Psoas muscle (tissue), 8 donors: Measurements from ENCODE around the gene QRFP. TPM values are rescaled to one million over a fixed set of nuclear protein-coding genes. Genes with fewer than 3 reads are reported as not detected.

ENCODE experiments used
- ATAC-seq, 4 donors: fragments of 200-7000 bp; cut with Tn5 transposase; one replicate each; pipeline ENCODE4 v1.9.1; 2020; ENCODE audit warnings: moderate library complexity in 3 of 4, mild to moderate bottlenecking in 2 of 4
- DNase-seq, 2 donors: peaks; one replicate each; pipeline ENCODE4 v3.0.0-alpha.2; 2020
- H3K27ac ChIP-seq: fragments of 200-600 bp; one replicate; pipeline ENCODE4 v1.8.0; 2022
- H3K27me3 ChIP-seq, 3 donors: fragments of 200-600 bp in 1 of 3; one replicate each; pipeline versions ENCODE4 v1.6.1 to v1.8.0; 2013 to 2022; ENCODE audit warnings: low read length in 2 of 3, mild to moderate bottlenecking in 2 of 3, moderate library complexity in 1 of 3; ENCODE audit not compliant: insufficient read depth in 3 of 3
- H3K36me3 ChIP-seq, 2 donors: fragments of 200-600 bp in 1 of 2; one replicate each; pipeline versions ENCODE4 v1.6.1 to v1.8.0; 2013 to 2022; ENCODE audit warnings: low read depth in 1 of 2, mild to moderate bottlenecking in 1 of 2, moderate library complexity in 1 of 2; ENCODE audit not compliant: insufficient read depth in 1 of 2
- H3K4me1 ChIP-seq: fragments of 200-600 bp; one replicate; pipeline ENCODE4 v1.8.0; 2022
- H3K4me3 ChIP-seq: fragments of 200-600 bp; one replicate; pipeline ENCODE4 v1.8.0; 2022; ENCODE audit warnings: mild to moderate bottlenecking
- H3K9me3 ChIP-seq: fragments of 200-600 bp; one replicate; pipeline ENCODE4 v1.8.0; 2022
- WGBS, 3 donors: extraction: QIAGEN DNeasy Blood & Tissue Kit; methylation state at CpG; one replicate each; pipeline versions ENCODE4 v1.1.6 to v1.1.7; 2013; 5-methylcytosine and 5-hydroxymethylcytosine counted together
- intact Hi-C, 2 donors: fragments of 100-400 bp; cut with DNase I; formaldehyde crosslinking; loops; one replicate each; pipeline versions ENCODE4 v1.11.0 to v1.14.2; 2022
- polyA plus RNA-seq, 3 donors: library from polyadenylated mRNA; stranded (reverse); fragments of 200-250 nt; gene quantifications; one replicate each; pipeline ENCODE4 v1.2.3, GENCODE V29; 2013
- total RNA-seq, 4 donors: library from RNA; stranded (reverse); fragmentation: NEBNext Ultra II Directional in 2 of 4; extraction: Animal tissue kit (Norgen Biotek cat#: 25700) in 2 of 4; gene quantifications; one replicate each; pipeline versions ENCODE4 v1.2.1 to v1.2.4, GENCODE V29; 2021 to 2023
- TF ChIP-seq, protein P1 (sequence below): fragments of 200-600 bp; IDR thresholded peaks from one replicate; pipeline ENCODE4 v1.8.0; 2022; ENCODE audit warnings: antibody characterized with exemption
- donor health status: healthy with polysubstance abuse.
- donor health status: DM: no; HTN: no; CAD: no; lungs with moderate emphysema.
- donor health status: Bipolar disorder and iron deficiency.
- donor health status: healthy.
- donor health status: DM: yes; HTN: yes; CAD: no.
- donor health status: DM: no; HTN: no; CAD: no.
- donor health status: DM: no; HTN: no; CAD: no.
- donor health status: DM: yes; HTN: yes; CAD: no.

The QRFP gene
- total and polyA plus RNA-seq, 7 donors = 0.01 to 0.03 TPM; not detected in 5

DNA sequence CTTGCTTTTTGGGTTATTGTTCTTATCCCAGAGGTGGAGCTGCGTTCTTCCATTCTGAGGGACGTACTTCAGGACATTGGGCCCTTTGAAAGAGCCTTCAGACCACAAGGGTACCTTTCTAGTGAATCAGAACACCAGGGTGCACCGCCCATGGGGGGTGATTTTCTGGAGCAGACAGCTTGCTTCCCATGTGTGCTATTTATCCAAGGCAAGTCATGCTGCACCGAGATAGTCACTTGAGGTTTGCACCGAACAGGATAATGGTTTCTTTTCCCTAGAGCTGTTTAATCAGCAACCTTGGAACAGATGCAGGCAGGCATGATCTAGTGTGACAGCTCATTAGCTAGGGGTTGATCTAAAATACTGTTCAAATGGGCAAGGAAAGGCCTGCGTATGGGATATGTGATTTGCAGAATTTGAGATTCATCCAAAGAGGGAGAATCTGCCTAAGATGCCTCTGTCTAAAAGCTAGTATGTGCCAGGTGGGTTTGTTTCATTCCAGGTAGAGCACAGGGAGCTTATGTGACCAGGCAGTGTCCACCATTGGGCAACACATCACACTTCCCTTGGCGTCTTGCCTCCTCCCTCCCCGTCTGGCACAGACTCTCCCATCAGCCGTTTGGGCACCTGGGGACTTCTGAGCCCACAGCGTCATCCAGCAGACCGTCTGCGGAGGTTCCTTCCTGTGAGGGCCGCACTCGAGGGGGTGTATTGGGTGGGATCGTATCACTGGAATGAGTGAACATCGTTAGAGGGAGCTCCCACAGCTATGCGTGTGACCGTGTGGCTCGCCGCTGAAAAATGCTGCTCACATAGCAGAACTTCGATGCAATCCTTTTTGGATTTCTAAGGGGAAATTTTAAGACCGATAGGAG is 38.5 kb downstream of the QRFP start:
- Histone ChIP-seq H3K27ac (peak overlapping the region; percentile 61), H3K9me3 (no peaks in the 10 kb centered on the region), H3K27me3 (no peaks in the 10 kb centered on the region), H3K4me3 (no peak overlapping the region), H3K4me1 (peaks cover 18% of the 10 kb centered on the region), H3K36me3 (peaks cover 7 to 52% of the 10 kb centered on the region in 2 donors)
- intact Hi-C loops = no loop called here
- DNase-seq = peak; percentile 79 to 86
- 46 to 57% (median 51%) methylated on average over 22 of the region's 22 CpGs for WGBS, 3 donors
- TF ChIP-seq, protein P1, sequence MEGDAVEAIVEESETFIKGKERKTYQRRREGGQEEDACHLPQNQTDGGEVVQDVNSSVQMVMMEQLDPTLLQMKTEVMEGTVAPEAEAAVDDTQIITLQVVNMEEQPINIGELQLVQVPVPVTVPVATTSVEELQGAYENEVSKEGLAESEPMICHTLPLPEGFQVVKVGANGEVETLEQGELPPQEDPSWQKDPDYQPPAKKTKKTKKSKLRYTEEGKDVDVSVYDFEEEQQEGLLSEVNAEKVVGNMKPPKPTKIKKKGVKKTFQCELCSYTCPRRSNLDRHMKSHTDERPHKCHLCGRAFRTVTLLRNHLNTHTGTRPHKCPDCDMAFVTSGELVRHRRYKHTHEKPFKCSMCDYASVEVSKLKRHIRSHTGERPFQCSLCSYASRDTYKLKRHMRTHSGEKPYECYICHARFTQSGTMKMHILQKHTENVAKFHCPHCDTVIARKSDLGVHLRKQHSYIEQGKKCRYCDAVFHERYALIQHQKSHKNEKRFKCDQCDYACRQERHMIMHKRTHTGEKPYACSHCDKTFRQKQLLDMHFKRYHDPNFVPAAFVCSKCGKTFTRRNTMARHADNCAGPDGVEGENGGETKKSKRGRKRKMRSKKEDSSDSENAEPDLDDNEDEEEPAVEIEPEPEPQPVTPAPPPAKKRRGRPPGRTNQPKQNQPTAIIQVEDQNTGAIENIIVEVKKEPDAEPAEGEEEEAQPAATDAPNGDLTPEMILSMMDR = no peak
- peak; percentile 26 to 51 (median 40) for ATAC-seq

DNA sequence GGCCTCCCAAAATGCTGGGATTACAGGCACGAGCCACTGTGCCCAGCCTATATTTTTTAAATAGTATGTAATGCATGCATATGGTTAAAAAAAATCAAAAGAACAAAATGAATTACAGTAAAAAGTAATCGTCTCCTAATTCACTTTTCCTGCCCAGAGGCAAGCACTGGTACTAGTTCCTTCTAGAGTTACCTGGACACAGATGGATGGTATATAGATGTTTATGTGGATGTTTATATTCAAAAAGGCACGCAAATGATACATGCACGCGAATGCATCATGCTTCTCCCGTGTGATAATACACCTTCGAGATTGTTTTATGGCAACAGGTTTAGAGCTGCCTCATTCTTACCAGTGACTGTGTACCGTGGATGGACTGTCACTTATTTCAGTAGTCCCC is 40.1 kb downstream of the QRFP start:
- no peak overlapping the region for H3K27ac ChIP-seq
- ATAC-seq (no peak), DNase-seq (no peak)
- intact Hi-C loops = no loop called here
- peaks cover 7 to 41% of the 10 kb centered on the region in 2 donors for H3K36me3 ChIP-seq
- H3K9me3 ChIP-seq = no peaks in the 10 kb centered on the region
- peaks cover 17% of the 10 kb centered on the region for H3K4me1 ChIP-seq
- TF ChIP-seq, protein P1 = no peak
- WGBS, 3 donors = 80 to 82% (median 81%) methylated on average over 8 of the region's 8 CpGs
- no peak overlapping the region for H3K4me3 ChIP-seq
- no peaks in the 10 kb centered on the region for H3K27me3 ChIP-seq

DNA sequence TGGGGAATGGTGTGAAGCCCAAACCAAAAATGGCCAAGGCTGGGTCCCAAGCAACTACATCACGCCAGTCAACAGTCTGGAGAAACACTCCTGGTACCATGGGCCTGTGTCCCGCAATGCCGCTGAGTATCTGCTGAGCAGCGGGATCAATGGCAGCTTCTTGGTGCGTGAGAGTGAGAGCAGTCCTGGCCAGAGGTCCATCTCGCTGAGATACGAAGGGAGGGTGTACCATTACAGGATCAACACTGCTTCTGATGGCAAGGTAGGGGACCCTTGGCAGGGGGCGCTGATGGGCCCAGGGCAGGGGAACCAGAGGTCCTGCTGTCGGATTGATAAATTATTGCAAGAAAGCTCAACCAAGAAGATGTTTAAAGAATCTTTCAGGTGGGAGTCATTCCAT is 41.8 kb downstream of the QRFP start:
- H3K9me3 ChIP-seq = no peaks in the 10 kb centered on the region
- H3K27me3 ChIP-seq = no peaks in the 10 kb centered on the region
- TF ChIP-seq, protein P1 = no peak
- DNase-seq = no peak
- peaks cover 7 to 38% of the 10 kb centered on the region in 2 donors for H3K36me3 ChIP-seq
- 91 to 95% (median 92%) methylated on average over 9 of the region's 9 CpGs for WGBS, 3 donors
- peaks cover 2% of the 10 kb centered on the region for H3K4me1 ChIP-seq
- H3K27ac ChIP-seq = no peak overlapping the region
- no peak overlapping the region for H3K4me3 ChIP-seq
- intact Hi-C loops = no loop called here
- ATAC-seq = no peak

DNA sequence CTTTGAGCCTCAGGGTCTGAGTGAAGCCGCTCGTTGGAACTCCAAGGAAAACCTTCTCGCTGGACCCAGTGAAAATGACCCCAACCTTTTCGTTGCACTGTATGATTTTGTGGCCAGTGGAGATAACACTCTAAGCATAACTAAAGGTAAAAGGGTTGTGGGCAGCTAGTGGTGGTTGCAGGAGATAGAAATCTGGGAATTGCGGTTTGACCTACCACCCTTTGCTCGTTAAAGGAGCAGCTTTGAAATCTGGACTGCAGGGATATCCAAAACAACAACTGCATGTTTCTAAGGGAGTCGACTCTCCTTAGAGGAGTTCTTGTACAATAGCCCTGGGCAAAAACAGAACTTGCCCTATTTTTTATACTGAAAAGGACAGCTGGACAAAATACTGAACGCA is 42.5 kb downstream of the QRFP start:
- intact Hi-C loops = no loop called here
- H3K9me3 ChIP-seq = no peaks in the 10 kb centered on the region
- ATAC-seq = no peak
- no peaks in the 10 kb centered on the region for H3K27me3 ChIP-seq
- WGBS, 3 donors = 81 to 87% (median 81%) methylated on average over 8 of the region's 8 CpGs
- peaks cover 7 to 36% of the 10 kb centered on the region in 2 donors for H3K36me3 ChIP-seq
- no peak overlapping the region for H3K4me3 ChIP-seq
- H3K27ac ChIP-seq = no peak overlapping the region
- TF ChIP-seq, protein P1 = no peak
- peaks cover 7% of the 10 kb centered on the region for H3K4me1 ChIP-seq
- DNase-seq = no peak
